22Rv1 (cell line): Measurements from ENCODE around the gene MT4.
A peak's percentile ranks its signal among the peaks of the same experiment; 100 is the strongest.

Experiments used
- H3K27ac ChIP-seq: fragments of 450-650 bp; 2 replicates; pipeline ENCODE4 v1.5.1; 2017
- ZFX ChIP-seq: fragments of 450-650 bp; IDR thresholded peaks from 2 replicates; pipeline ENCODE4 v1.6.1; 2017; ENCODE audit warnings: antibody characterized with exemption, borderline replicate concordance
- TF ChIP-seq, protein P1 (sequence below): fragments of 450-650 bp; IDR thresholded peaks from 2 replicates; pipeline ENCODE4 v1.5.1; 2017; ENCODE audit warnings: mild to moderate bottlenecking

MT4 gene

DNA sequence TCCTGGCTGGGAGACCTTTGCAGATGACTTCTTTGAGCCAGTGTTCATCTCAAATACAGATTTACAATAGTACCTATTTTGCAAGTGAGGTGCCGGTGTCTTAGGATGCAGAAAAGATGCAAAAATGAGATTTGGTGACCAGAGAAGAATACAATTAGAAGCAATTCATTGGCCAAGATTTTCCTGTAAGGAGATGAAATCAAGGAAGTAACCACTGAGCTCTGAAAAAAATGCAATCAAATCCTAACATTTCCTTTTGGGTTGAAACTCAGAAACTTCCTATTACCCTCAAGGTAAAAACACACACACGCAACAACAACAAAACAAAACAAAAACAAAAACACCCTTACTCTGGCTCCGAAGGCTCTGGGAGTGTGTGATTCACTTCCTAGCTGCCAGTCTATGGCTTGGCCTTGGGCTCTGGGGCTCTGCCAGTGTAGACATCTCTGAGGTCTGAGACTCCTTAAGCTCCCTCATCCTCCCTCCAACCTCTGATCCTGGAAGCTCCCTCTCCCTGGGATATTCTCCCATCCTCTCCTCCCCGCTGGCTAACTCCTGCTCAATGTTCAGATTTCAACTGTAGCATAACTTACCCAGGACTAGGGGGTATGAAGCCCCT is 16.8 kb upstream of the MT4 start:
- H3K27ac ChIP-seq: no peak overlapping the region
- TF ChIP-seq, protein P1, sequence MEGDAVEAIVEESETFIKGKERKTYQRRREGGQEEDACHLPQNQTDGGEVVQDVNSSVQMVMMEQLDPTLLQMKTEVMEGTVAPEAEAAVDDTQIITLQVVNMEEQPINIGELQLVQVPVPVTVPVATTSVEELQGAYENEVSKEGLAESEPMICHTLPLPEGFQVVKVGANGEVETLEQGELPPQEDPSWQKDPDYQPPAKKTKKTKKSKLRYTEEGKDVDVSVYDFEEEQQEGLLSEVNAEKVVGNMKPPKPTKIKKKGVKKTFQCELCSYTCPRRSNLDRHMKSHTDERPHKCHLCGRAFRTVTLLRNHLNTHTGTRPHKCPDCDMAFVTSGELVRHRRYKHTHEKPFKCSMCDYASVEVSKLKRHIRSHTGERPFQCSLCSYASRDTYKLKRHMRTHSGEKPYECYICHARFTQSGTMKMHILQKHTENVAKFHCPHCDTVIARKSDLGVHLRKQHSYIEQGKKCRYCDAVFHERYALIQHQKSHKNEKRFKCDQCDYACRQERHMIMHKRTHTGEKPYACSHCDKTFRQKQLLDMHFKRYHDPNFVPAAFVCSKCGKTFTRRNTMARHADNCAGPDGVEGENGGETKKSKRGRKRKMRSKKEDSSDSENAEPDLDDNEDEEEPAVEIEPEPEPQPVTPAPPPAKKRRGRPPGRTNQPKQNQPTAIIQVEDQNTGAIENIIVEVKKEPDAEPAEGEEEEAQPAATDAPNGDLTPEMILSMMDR: no peak
- TF ChIP-seq ZFX: no peak

DNA sequence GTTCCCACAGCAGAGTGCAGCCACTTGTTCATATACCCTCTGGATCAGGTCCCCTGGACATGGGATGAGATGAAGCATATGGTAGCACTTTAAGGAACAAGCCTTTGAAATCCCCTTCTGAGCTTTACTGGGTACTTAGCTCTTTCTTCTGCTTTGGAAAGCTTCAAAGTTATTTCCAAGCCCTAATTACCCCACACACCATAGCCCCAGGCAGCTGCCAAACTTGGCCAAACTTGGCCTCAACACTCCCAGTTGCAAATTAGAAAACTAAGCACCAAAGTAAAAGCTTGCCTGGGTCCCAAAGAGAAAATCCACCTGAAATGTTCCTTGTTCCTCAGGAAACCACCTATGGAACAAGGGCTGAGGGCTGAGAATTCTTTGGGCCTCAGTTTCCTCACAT is 15.7 kb upstream of the MT4 start:
- TF ChIP-seq, protein P1: no peak
- TF ChIP-seq ZFX: no peak
- H3K27ac ChIP-seq: no peak overlapping the region

DNA sequence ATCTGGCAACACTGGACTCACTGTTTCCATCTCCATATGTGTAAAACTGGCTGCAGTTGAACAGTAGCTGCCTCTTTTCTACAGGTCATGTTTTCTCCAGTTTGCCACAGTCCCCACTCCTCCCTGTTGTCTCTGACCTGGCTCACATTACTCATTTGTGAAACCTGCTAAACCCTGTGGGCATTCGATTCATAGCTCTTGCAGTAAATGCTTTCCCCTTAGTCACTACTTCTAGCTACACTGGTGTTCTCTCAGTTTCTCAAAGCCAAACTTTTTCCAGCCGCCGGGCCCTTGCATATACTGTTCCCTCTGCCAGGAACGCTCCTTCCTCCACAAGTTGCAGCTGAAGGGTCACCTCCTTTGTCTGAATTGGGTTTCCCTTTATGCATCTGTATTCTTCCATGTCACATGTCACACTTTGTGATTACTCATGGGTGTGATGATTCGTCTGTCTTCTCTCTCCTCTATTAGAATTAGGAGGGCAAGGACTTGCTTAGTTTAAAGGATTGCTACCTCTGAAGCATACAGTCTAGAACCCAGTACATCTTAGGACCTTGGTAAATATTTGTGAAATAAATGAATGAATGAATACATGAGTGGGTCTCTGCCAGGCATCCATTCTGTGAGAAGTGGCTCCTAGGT is 15.0 kb upstream of the MT4 start:
- no peak overlapping the region for H3K27ac ChIP-seq

DNA sequence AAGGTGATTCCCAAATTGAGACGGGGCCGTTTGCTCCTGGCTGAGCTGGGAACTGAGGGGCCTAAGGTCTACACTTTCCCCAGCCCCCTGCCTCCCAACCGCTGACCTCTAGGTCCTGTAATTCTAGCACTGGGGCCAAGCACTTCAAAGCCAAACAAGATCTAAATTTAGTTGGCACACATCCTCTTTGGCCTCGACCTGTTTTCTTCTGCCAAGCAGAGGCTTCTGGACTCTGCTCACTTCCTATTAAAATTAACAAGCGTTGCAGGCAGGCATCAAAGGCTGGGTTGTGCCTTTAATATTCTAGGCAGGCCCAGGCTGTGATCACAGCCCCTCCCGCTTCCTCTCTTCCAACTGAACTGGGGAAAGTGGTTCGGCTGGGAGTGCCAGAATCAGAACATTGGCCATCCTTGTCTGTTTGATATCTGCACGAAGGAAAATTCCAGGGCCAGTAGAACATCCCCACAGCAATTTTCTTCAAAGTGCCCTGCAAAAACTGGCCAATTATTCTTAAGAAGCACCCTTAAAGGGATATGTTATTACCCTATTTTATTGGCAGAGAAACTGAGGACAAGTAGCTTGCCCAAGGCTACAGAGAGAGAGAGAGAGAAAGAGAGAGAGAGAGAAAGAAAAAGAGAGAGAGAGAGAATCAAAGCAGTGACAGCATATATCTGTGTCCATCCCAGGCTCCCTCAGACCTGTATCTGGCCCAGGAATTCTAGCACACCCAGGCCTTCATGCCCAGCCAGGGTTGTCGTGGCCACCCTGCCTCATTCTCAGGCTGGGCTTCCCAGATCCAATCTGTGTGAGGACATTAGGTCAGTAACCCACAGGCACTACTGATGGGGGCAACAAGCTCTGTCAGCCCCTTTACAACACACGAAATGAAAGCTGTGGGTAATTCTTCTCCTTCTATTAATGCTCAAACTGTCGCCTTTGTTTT is 12.8 kb upstream of the MT4 start:
- TF ChIP-seq, protein P1: no peak
- no peak for TF ChIP-seq ZFX

More for the DNA sequence above, 15.0 kb upstream of the MT4 start:
- TF ChIP-seq, protein P1: no peak
- no peak for TF ChIP-seq ZFX

DNA sequence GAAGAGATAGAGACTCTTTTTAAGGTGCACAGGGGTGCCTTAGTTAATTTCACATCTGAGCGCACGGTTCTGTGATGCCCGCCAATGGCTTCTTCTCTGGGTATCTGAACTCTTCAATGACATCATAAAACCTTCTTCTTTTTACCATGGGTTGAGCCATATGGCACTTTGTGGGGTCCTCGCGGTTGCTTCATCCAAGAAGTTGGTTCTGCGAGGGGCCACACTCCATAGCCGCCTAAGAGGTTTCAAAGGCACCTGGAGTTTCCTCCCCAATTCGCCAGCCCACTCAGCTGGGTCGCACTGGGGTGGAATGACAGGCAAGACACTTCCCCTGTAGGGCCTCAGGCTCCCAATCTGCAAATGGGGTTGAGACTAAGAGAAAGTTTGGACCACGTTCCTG is 10.4 kb upstream of the MT4 start:
- TF ChIP-seq, protein P1: no peak
- TF ChIP-seq ZFX: no peak
- H3K27ac ChIP-seq: no peak overlapping the region

More for the DNA sequence above, 12.8 kb upstream of the MT4 start:
- H3K27ac ChIP-seq: peak overlapping the region; percentile 63

DNA sequence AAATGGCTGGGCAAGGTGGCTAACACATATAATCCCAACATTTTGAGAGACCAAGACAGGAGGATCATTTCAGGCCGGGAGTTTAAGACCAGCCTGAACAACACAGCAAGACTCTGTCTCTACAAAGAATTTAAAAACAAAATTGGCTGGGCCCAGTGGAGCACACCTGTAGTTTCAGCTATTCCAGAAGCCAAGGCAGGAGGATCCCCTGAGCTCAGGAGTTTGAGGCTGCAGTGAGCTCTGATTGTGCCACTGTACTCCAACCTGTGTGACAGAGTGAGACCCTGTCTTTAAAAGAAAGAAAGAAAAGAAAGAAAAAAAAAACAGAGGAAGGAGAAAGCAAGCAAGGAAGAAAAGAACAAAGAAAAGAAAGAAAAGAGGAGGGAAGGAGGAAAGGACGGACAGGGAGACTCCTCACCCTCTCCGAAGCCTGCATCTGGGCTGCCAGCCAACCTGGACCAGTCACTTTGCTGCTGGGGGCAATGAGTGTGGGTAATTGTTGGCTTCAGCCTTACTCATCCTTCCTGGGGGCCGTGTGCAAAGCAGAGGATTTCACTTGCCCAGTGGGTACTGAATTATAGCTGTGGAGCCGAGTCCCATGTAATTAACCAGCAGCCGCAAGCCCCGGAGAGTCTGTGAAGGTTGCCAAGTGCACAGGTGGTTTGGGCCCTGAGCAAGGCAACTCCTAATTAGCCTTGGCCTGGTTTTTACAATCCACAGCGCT is 6.7 kb upstream of the MT4 start:
- no peak overlapping the region for H3K27ac ChIP-seq
- TF ChIP-seq, protein P1: no peak
- TF ChIP-seq ZFX: no peak
